ENCODE data around the gene GRIN2A. TPM values are rescaled to one million over a fixed set of nuclear protein-coding genes. Genes with fewer than 3 reads are reported as not detected.

GRIN2A gene
- polyA plus RNA-seq, 4 donors = 0.13 to 0.27 (median 0.19) TPM; not detected in 1

GRCh38 chr16:9802160-9802559, 380.1 kb downstream of the GRIN2A start:
- WGBS, 3 donors = 82 to 95% (median 87%) methylated on average over 1 of the region's 1 CpG
- no peak overlapping the region for H3K4me3 ChIP-seq (ENCODE audit: low read depth in 1 of 3, low read length in 3 of 3)
- DNase-seq (no peak), FAIRE-seq (no peak)
- H3K27me3 ChIP-seq (ENCODE audit: control insufficient read depth in 3 of 3, insufficient read depth in 3 of 3, low read length in 3 of 3) = no peaks in the 10 kb centered on the region
- H3K4me1 ChIP-seq (ENCODE audit: control insufficient read depth in 3 of 3, insufficient read depth in 2 of 3, low read depth in 1 of 3, low read length in 2 of 3) = no peaks in the 10 kb centered on the region
- no peaks in the 10 kb centered on the region for H3K9me3 ChIP-seq (ENCODE audit: control insufficient read depth in 2 of 2, insufficient read depth in 1 of 2, low read depth in 1 of 2, low read length in 1 of 2)
- no peak overlapping the region for H3K27ac ChIP-seq (ENCODE audit: low read depth in 1 of 3, low read length in 2 of 3)
- no peaks in the 10 kb centered on the region for H3K36me3 ChIP-seq (ENCODE audit: control insufficient read depth in 3 of 3, insufficient read depth in 2 of 3, low read depth in 1 of 3, low read length in 3 of 3)

- Histone ChIP-seq H3K4me1 (ENCODE audit: control insufficient read depth in 3 of 3, insufficient read depth in 2 of 3, low read depth in 1 of 3, low read length in 2 of 3) (no peaks in the 10 kb centered on the region), H3K9me3 (ENCODE audit: control insufficient read depth in 2 of 2, insufficient read depth in 1 of 2, low read depth in 1 of 2, low read length in 1 of 2) (no peaks in the 10 kb centered on the region), H3K27ac (ENCODE audit: low read depth in 1 of 3, low read length in 2 of 3) (no peak overlapping the region), H3K27me3 (ENCODE audit: control insufficient read depth in 3 of 3, insufficient read depth in 3 of 3, low read length in 3 of 3) (no peaks in the 10 kb centered on the region), H3K36me3 (ENCODE audit: control insufficient read depth in 3 of 3, insufficient read depth in 2 of 3, low read depth in 1 of 3, low read length in 3 of 3) (no peaks in the 10 kb centered on the region), H3K4me3 (ENCODE audit: low read depth in 1 of 3, low read length in 3 of 3) (no peak overlapping the region)
- no peak for DNase-seq
- WGBS, 3 donors = 87 to 97% (median 88%) methylated on average over 1 of the region's 1 CpG
- FAIRE-seq = no peak
Measured at GRCh38 chr16:9801651-9802050, 380.6 kb downstream of the GRIN2A start.

GRCh38 chr16:9800186-9800738, 382.0 kb downstream of the GRIN2A start:
- DNase-seq (no peak), FAIRE-seq (no peak)
- Histone ChIP-seq H3K27me3 (ENCODE audit: control insufficient read depth in 3 of 3, insufficient read depth in 3 of 3, low read length in 3 of 3) (no peaks in the 10 kb centered on the region), H3K4me3 (ENCODE audit: low read depth in 1 of 3, low read length in 3 of 3) (no peak overlapping the region), H3K4me1 (ENCODE audit: control insufficient read depth in 3 of 3, insufficient read depth in 2 of 3, low read depth in 1 of 3, low read length in 2 of 3) (no peaks in the 10 kb centered on the region), H3K27ac (ENCODE audit: low read depth in 1 of 3, low read length in 2 of 3) (no peak overlapping the region), H3K36me3 (ENCODE audit: control insufficient read depth in 3 of 3, insufficient read depth in 2 of 3, low read depth in 1 of 3, low read length in 3 of 3) (no peaks in the 10 kb centered on the region), H3K9me3 (ENCODE audit: control insufficient read depth in 2 of 2, insufficient read depth in 1 of 2, low read depth in 1 of 2, low read length in 1 of 2) (no peaks in the 10 kb centered on the region)
- WGBS, 3 donors = 77 to 80% (median 77%) methylated on average over 6 of the region's 6 CpGs

GRCh38 chr16:9798952-9799580, 383.2 kb downstream of the GRIN2A start:
- WGBS, 3 donors = 78 to 81% (median 79%) methylated on average over 8 of the region's 8 CpGs
- no peak overlapping the region for H3K27ac ChIP-seq (ENCODE audit: low read depth in 1 of 3, low read length in 2 of 3)
- no peaks in the 10 kb centered on the region for H3K4me1 ChIP-seq (ENCODE audit: control insufficient read depth in 3 of 3, insufficient read depth in 2 of 3, low read depth in 1 of 3, low read length in 2 of 3)
- FAIRE-seq = no peak
- H3K36me3 ChIP-seq (ENCODE audit: control insufficient read depth in 3 of 3, insufficient read depth in 2 of 3, low read depth in 1 of 3, low read length in 3 of 3) = no peaks in the 10 kb centered on the region
- H3K4me3 ChIP-seq (ENCODE audit: low read depth in 1 of 3, low read length in 3 of 3) = no peak overlapping the region
- H3K27me3 ChIP-seq (ENCODE audit: control insufficient read depth in 3 of 3, insufficient read depth in 3 of 3, low read length in 3 of 3) = no peaks in the 10 kb centered on the region
- no peak for DNase-seq
- H3K9me3 ChIP-seq (ENCODE audit: control insufficient read depth in 2 of 2, insufficient read depth in 1 of 2, low read depth in 1 of 2, low read length in 1 of 2) = no peaks in the 10 kb centered on the region

GRCh38 chr16:9798474-9798873, 383.8 kb downstream of the GRIN2A start:
- no peak overlapping the region for H3K27ac ChIP-seq (ENCODE audit: low read depth in 1 of 3, low read length in 2 of 3)
- H3K9me3 ChIP-seq (ENCODE audit: control insufficient read depth in 2 of 2, insufficient read depth in 1 of 2, low read depth in 1 of 2, low read length in 1 of 2) = no peaks in the 10 kb centered on the region
- H3K36me3 ChIP-seq (ENCODE audit: control insufficient read depth in 3 of 3, insufficient read depth in 2 of 3, low read depth in 1 of 3, low read length in 3 of 3) = no peaks in the 10 kb centered on the region
- no peaks in the 10 kb centered on the region for H3K4me1 ChIP-seq (ENCODE audit: control insufficient read depth in 3 of 3, insufficient read depth in 2 of 3, low read depth in 1 of 3, low read length in 2 of 3)
- FAIRE-seq (no peak), DNase-seq (no peak)
- WGBS, 3 donors = 28 to 64% (median 33%) methylated on average over 1 of the region's 1 CpG
- H3K4me3 ChIP-seq (ENCODE audit: low read depth in 1 of 3, low read length in 3 of 3) = no peak overlapping the region
- no peaks in the 10 kb centered on the region for H3K27me3 ChIP-seq (ENCODE audit: control insufficient read depth in 3 of 3, insufficient read depth in 3 of 3, low read length in 3 of 3)

GRCh38 chr16:9797306-9797705, 384.9 kb downstream of the GRIN2A start:
- Histone ChIP-seq H3K4me1 (ENCODE audit: control insufficient read depth in 3 of 3, insufficient read depth in 2 of 3, low read depth in 1 of 3, low read length in 2 of 3) (no peaks in the 10 kb centered on the region), H3K36me3 (ENCODE audit: control insufficient read depth in 3 of 3, insufficient read depth in 2 of 3, low read depth in 1 of 3, low read length in 3 of 3) (no peaks in the 10 kb centered on the region), H3K4me3 (ENCODE audit: low read depth in 1 of 3, low read length in 3 of 3) (no peak overlapping the region), H3K27ac (ENCODE audit: low read depth in 1 of 3, low read length in 2 of 3) (no peak overlapping the region), H3K9me3 (ENCODE audit: control insufficient read depth in 2 of 2, insufficient read depth in 1 of 2, low read depth in 1 of 2, low read length in 1 of 2) (no peaks in the 10 kb centered on the region), H3K27me3 (ENCODE audit: control insufficient read depth in 3 of 3, insufficient read depth in 3 of 3, low read length in 3 of 3) (no peaks in the 10 kb centered on the region)
- DNase-seq (peak in 1 of 2 donors; percentile 4), FAIRE-seq (no peak)
- 25 to 40% (median 29%) methylated on average over 6 of the region's 6 CpGs for WGBS, 3 donors

GRCh38 chr16:9793623-9794022, 388.6 kb downstream of the GRIN2A start:
- no peak for FAIRE-seq
- H3K27ac ChIP-seq (ENCODE audit: low read depth in 1 of 3, low read length in 2 of 3) = no peak overlapping the region
- H3K4me1 ChIP-seq (ENCODE audit: control insufficient read depth in 3 of 3, insufficient read depth in 2 of 3, low read depth in 1 of 3, low read length in 2 of 3) = no peaks in the 10 kb centered on the region
- no peak overlapping the region for H3K4me3 ChIP-seq (ENCODE audit: low read depth in 1 of 3, low read length in 3 of 3)
- no peak for DNase-seq
- H3K36me3 ChIP-seq (ENCODE audit: control insufficient read depth in 3 of 3, insufficient read depth in 2 of 3, low read depth in 1 of 3, low read length in 3 of 3) = no peaks in the 10 kb centered on the region
- no peaks in the 10 kb centered on the region for H3K9me3 ChIP-seq (ENCODE audit: control insufficient read depth in 2 of 2, insufficient read depth in 1 of 2, low read depth in 1 of 2, low read length in 1 of 2)
- WGBS, 3 donors = 72 to 81% (median 78%) methylated on average over 6 of the region's 6 CpGs
- peaks cover 0 to 2% (median 0%) of the 10 kb centered on the region in 3 donors for H3K27me3 ChIP-seq (ENCODE audit: control insufficient read depth in 3 of 3, insufficient read depth in 3 of 3, low read length in 3 of 3)

- 70 to 78% (median 75%) methylated on average over 4 of the region's 4 CpGs for WGBS, 3 donors
- Histone ChIP-seq H3K27me3 (ENCODE audit: control insufficient read depth in 3 of 3, insufficient read depth in 3 of 3, low read length in 3 of 3) (peaks cover 0 to 2% (median 0%) of the 10 kb centered on the region in 3 donors), H3K9me3 (ENCODE audit: control insufficient read depth in 2 of 2, insufficient read depth in 1 of 2, low read depth in 1 of 2, low read length in 1 of 2) (no peaks in the 10 kb centered on the region), H3K4me1 (ENCODE audit: control insufficient read depth in 3 of 3, insufficient read depth in 2 of 3, low read depth in 1 of 3, low read length in 2 of 3) (no peaks in the 10 kb centered on the region), H3K4me3 (ENCODE audit: low read depth in 1 of 3, low read length in 3 of 3) (no peak overlapping the region), H3K27ac (ENCODE audit: low read depth in 1 of 3, low read length in 2 of 3) (no peak overlapping the region), H3K36me3 (ENCODE audit: control insufficient read depth in 3 of 3, insufficient read depth in 2 of 3, low read depth in 1 of 3, low read length in 3 of 3) (no peaks in the 10 kb centered on the region)
- DNase-seq (no peak), FAIRE-seq (no peak)
Measured at GRCh38 chr16:9791556-9791955, 390.7 kb downstream of the GRIN2A start.

GRCh38 chr16:9790199-9790598, 392.0 kb downstream of the GRIN2A start:
- Histone ChIP-seq H3K9me3 (ENCODE audit: control insufficient read depth in 2 of 2, insufficient read depth in 1 of 2, low read depth in 1 of 2, low read length in 1 of 2) (no peaks in the 10 kb centered on the region), H3K36me3 (ENCODE audit: control insufficient read depth in 3 of 3, insufficient read depth in 2 of 3, low read depth in 1 of 3, low read length in 3 of 3) (no peaks in the 10 kb centered on the region), H3K4me3 (ENCODE audit: low read depth in 1 of 3, low read length in 3 of 3) (no peak overlapping the region), H3K27ac (ENCODE audit: low read depth in 1 of 3, low read length in 2 of 3) (no peak overlapping the region), H3K4me1 (ENCODE audit: control insufficient read depth in 3 of 3, insufficient read depth in 2 of 3, low read depth in 1 of 3, low read length in 2 of 3) (no peaks in the 10 kb centered on the region), H3K27me3 (ENCODE audit: control insufficient read depth in 3 of 3, insufficient read depth in 3 of 3, low read length in 3 of 3) (peaks cover 0 to 2% (median 0%) of the 10 kb centered on the region in 3 donors)
- FAIRE-seq = no peak
- no peak for DNase-seq
- 63 to 77% (median 76%) methylated on average over 2 of the region's 2 CpGs for WGBS, 3 donors
